Mucosa of gallbladder (tissue), 1 donor: Measurements from ENCODE around the gene MPPED2. TPM values are rescaled to one million over a fixed set of nuclear protein-coding genes. Genes with fewer than 3 reads are reported as not detected.
A peak's percentile ranks its signal among the peaks of the same experiment; 100 is the strongest.

Source experiments
- DNase-seq: peaks from one replicate; pipeline ENCODE4 v3.0.0-alpha.2; 2020; ENCODE audit warnings: low spot score
- total RNA-seq: library from RNA; stranded (reverse); gene quantifications from one replicate; pipeline ENCODE4 v1.2.1, GENCODE V29; 2021
- donor health status: DM: no; HTN: no; CAD: no.

The MPPED2 gene
- total RNA-seq, 1 donor from 2014 or later = 5.6 TPM

DNA sequence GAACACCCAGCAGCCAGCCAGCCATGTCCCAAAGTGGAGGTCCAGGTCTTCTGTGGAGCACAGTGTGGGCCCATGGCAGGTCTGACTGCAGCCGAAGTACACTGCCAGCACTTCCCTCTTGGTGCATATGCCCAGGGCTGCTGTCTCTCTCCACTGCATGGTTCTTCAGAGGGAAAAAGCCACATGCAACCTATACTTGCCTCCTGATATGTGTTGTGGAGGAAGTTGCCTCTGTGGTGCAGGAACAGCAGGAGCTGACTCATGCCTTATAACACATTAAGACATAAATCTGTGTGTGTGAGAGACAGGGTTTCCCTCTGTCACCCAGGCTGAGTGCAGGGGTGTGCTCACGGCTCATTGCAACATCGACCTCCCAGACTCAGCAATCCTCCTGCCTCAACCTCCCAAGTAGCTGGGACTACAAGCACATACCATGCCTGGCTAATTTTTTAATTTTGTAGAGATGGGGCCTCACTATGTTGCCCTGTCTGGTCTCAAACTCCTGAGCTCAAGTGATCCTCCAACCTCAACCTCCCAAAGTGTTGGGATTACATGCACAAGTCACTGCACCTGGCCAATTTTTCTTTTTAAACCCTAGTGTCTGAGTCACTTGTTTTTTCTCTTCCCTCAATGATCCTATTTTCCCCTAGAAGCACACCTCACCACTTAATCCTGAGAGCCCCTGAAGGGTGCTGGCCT is 98.8 kb downstream of the MPPED2 start:
- DNase-seq = peak; percentile 15

DNA sequence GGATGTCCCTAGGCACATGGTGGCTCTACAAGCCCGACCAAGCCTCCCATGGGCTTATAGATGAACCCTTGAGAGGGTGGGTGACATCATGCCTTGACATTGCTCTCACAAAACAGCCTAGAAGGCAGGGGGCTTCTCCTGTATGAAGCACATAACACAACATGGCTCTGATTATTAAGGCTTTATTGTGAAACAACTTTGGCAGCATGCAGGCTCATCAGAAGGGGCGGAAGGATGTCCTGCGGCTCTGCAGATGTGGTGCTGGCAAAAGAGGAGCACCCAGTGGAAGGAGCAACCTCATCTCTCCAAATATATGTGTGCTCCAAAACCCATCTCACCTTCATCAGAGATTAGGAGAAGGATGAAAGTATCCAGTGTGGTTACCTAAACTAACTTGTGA is 100.4 kb downstream of the MPPED2 start:
- no peak for DNase-seq

DNA sequence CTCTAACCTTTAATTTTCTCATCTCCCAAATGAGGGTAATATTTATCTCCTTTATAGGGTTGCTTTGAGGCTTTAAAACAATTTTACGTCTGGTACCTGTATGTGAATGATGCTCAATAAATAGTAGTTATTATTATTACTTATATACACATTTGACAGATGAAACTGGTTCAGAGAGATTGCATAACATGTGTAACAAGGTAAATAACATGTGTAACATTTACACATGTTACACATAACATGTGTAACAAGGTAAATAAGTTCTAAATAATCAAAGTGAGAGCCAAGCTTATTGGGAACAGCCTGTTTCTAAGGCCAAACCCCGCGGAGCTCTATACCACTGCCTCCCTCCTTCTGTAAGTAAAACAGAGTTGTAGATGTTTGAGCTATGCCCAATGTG is 100.9 kb downstream of the MPPED2 start:
- no peak for DNase-seq

DNA sequence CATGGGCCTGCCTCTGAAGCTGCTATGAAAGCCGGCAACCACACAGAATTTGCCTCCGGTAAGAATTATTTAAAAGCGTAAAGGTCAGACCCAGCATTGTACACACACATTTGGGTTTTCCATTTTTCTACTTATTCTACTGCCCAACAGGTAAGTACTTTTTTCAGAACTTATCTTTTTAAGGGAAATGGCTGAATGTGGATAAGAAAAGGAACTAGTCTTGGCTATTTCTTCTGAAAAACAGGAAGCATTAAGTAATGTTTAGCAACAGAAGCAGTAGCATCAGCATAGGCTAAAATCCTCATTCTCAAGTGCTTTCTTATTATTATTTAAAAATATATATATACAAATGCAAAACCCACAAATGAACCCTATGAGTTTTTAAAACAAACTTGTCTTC is 103.1 kb downstream of the MPPED2 start:
- DNase-seq = no peak

DNA sequence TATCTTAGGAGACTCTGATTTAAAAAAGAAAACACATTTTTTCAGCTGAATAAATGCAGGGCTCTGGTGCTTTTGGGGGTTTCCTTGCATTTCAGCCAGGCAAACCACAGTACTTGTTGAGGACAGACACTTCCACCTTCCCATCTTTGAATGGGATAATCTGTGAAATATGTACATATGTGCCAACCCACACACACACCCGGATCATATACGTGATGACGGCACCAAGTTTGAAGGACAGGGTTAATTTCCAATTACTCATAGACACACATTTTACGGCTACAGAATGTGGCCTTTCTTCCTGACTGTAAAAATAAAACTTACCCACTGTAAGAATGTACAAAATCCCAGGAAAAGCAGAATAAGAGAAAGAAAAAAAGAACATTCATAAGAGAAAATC is 104.4 kb downstream of the MPPED2 start:
- DNase-seq = no peak

DNA sequence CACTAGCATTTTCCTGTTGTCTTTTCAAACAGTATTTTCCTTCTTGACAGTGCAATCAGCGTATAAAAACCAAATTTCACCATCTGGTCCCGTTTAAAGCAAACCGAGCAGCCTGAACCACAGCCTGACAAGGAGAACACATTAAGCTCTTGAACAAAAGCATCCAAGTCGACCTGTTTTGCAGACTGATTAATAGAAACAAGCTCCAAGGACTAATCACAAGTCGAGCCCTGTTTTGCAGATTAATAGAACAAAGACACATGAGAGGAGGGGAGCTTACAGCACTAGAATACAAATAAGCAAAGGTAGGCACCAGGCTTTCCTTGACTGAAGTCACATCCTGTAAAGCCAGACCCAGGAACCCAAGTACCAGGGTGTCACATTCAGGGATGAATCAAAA is 104.8 kb downstream of the MPPED2 start:
- no peak for DNase-seq

DNA sequence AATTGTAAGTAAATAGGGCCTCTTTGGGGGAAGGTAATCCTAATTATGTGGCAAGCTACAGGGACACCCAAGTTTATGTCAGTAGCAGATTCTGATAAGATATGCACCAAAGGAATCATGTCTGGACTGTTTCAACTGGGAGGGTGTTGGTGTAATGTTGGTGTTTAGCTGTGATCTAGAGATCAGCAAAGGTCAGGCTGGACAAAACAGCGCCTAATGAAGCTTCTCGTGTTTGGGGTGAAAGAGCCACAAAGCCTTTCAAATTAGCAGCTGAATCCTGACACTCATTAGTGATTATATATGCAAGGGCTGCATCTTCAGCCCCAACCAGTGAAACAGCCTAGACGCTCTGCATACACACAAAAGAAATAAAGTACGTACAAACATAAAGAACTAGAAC is 106.3 kb downstream of the MPPED2 start:
- no peak for DNase-seq

DNA sequence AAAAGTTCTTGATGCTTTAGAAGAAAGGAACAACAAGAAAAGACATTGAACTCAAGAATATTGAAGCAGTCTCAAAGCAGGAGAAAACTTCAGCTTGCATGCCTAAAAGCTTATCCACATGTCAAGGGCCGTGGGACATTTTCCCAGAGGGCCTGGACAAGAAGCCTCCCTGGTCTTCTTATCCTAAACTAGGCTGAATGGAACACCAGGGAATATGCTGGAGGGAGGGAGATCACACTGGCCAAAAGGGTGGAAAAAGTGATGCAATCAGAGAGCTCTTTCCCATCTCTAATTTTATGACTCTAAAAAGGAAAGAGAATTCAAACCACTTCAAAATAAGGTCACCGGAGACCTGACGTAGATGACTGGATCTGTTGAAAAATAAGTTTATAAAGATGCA is 107.2 kb downstream of the MPPED2 start:
- DNase-seq = no peak

DNA sequence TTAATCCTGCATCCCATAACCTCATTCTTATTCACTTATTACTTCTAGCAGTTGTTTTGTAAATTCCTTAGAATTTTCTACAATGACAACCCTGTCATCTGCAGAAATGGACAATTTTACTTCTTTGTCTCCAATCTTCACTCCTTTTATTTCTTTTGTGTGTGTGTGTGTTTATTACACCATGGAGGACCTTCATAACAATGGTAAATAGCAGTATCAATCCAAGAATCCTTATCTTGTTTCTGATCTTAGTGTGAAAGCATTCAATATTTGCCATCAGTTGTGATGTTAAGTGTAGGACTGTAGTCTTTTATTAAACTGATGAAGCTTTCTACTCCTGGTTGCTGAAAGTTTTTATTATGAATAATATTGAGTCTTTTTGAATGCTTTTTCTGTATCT is 109.1 kb downstream of the MPPED2 start:
- DNase-seq = no peak

DNA sequence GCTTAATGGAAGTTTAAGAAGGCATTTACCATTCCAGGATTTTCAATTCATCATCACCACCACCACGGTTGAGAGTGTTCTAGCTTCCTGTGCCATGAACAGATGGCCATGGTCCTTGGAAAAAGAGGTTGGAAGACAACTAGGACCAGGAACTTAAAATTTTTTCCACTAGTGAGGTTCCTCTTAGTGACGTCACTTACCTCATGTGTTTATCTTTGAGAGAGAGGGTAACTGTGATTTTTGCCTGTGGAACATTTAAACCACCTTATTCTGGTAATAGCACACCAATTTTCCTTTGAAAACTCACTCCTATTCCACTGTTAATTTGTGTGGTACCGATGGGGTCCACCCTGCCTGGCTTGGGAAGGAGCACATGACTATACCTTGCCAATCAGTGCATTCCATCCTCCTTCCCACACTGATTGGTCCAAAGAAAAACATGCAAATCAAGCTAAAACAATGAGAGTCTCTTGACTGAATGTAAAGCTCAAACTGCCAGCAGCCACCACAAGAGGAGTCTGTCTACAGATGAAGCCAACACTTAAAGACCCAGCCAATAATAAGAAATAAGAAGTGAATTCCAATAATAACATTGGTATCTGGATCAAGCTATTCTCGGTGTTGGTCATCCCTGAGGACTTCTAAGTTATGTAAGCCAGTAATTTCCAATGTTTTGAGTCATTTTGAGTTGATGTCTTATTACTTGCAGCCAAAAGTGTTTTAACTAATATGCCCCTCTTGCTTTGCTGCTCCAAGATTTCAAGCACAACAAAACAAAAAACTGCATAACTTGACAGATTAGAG is 111.8 kb downstream of the MPPED2 start:
- no peak for DNase-seq

DNA sequence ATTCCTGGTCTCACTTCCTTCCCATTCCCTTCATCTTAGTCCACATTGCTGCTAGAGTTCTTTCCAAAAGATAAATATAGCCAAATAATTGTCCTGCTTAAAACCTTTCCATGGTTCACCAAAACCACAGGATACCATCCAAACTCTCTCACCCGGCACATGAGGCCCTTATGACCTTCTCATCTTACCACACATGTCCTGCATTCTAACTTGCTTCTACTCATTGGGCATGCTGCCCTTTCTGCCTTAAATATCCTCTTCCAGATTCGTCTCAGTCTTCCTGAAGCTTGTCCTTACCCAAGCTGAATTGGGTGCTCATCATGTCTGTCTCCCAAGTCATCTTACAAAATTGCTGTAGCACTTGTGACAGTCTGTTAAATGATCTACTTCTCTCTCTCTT is 114.9 kb downstream of the MPPED2 start:
- no peak for DNase-seq

DNA sequence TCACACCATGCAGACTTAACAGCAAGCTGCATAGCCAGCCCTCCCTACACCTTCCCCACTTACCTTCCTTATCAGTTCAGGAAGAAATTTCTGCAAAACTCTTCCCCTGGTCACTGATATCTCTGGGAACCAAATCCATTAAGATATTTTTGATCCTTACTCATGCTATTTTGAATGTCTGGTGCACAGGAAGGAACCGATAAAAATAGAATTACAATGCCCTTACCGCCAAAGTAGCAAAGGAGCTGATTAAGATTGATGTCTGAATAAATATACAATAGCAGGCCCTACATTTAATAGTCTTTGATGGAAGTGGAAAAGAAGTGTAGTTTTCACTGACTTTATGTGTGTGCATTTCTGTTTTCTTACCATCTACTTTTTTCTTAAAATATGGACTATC is 117.3 kb downstream of the MPPED2 start:
- no peak for DNase-seq

DNA sequence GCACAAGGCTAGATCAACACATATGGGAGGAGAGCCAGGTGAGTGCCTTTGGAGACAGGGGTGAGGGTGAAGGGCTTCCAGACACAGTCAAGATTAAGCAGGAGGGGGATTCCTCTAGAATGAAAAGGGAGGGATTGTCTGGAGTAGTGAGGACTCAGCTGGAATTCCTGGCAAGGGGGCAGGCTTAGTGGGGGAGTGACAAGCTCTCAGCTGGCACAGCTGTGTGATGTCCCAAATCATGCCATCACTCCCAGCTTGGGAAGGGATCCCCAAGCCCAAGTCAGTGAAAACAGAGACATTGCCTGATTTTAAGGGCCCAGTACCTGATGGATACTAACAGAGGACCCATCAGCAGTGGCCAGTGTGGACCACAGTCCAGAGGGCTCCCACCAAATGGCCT is 119.0 kb downstream of the MPPED2 start:
- no peak for DNase-seq

DNA sequence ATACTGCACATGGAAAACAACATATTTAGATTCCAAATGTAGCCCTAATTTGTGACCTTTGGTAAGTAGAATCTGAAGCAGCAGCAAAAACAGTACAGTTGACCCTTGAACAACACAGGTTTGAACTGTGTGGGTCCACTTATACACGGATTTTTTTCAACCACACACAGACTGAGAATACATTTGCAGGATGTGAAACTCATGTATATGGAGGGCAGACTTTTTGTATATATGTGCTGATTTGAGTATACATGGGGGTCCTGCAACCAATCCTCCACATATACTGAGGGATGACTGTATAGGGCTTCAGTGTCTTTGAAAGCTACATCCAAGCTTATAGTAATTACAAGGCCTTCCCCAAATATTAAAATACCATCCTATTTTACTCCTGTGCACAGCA is 120.5 kb downstream of the MPPED2 start:
- no peak for DNase-seq

DNA sequence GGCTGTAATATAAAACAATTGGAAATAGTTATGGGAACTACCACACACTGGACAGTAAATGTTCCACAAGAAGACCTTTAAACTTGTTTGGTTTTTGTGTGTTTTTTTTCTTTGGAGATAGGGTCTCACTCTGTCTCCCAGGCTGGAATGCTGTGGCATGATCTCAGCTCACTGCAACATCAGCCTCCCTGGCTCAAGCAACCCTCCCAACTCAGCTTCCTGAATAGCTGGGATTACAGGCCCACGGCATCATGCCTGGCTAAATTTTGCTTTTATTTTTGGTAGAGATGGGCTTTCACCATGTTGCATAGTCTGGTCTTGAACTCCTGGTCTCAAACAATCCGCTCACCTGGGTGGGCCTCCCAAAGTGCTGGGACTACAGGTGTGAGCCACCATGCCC is 121.0 kb downstream of the MPPED2 start:
- DNase-seq = no peak

DNA sequence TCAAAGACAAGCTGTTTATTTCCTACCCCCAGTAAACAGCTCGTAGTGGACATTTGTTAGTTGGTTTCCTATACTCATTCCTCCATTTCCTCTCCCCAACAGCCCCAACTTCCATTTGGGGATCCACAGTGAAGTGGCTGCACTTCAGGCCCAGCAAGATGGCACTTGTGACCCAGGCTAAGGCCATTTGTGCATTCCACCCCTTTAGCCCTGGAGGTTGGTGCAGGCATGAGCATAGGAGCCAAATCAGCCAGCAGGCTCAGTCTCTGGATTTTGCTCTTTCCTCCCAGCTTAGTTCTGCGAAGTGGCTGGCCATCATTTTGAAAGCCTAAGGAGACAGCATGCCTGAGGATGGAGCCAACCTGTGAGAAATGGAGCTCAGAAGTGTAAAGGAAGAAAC is 122.9 kb downstream of the MPPED2 start:
- DNase-seq = no peak

DNA sequence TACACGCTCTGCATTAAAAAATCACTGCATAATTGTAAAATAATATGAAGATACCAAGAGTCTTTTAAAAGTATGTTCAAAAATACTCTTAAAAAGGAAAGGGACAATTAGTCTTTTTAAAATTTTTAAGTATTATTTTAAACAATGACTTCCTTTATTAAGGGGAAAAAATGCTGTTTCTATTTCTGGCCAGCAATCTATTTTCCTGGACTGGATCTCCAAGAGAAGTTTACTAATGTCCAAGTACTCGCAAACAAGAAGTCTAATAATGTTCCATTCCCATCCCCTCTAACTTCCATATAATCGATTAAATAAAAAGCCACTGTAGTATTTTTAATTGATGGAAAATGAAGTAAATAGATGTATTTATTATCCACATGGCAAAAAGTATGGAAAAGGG is 123.7 kb downstream of the MPPED2 start:
- DNase-seq = no peak

DNA sequence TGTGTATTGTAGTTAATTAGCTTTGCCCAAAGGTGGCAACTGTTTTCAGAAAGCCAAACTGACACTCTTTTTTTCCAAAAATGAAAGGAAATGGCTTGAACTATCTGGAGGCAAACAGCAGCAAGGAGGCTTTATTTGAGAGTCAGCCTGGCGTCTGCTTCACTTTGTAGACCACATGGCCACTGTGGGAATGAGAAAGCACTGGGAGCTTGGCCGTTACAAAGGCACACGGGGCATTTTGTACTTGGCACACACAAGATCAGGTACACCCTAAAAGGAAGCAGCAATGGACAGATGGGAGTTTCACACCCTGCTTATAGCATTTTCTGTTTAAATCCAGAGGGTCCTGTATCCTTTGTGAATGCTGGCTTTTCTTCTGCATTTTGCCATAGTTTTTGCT is 126.3 kb downstream of the MPPED2 start:
- DNase-seq = no peak

DNA sequence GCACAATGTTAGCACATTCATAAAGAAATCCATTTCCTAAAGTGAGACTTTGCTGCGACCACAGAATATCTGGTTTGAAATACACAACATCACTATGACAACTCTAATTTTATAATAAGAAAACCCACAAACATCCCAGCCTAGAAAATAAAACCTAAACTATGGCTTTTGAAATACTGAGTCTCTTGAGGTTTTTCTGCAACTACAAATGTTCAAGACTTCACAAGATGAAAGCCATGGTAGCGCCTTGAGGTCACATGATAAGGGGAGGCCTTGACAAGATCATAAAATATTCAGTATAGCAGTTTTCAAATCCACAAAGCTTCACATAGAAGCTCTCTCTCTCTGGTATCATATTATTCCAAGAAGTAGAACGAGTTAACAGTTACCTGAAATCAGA is 126.8 kb downstream of the MPPED2 start:
- no peak for DNase-seq

DNA sequence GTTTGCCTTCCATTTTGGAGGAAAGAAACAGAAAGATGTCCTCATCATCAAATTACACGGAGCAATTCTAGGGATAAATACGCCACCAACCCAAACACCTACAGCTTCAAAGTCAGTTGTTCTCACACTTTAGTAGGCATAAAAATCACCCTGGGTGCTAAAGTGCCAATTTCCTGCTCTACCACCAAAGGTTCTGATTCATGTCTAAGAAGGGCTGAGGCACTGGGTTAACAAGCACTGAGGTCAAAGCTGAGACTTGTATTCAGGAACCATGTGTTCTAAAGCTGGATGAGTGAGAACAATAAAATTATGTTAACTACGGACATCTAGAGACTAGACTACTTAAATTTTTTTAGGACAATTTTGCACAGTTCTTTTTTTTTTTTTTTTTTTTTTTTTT is 127.6 kb downstream of the MPPED2 start:
- DNase-seq = no peak

DNA sequence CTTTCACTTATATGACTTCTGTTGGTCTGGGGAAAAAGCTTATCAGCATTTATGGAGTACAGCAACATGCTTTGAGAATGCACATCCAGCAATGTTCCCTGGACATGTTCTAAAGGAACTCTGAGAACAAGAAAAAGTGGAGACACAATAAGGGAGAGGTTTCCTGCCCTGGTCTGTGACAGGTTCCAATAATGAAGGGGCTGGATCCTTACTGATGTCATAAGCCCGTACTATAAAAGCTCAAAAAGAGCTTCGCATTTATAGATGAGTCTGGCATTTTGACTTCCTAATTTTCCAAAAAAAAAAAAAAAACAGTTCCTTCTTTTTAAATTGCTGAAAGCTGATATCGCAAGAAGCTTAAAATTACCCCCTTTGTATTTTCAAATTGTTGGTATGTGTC is 129.1 kb downstream of the MPPED2 start:
- no peak for DNase-seq

DNA sequence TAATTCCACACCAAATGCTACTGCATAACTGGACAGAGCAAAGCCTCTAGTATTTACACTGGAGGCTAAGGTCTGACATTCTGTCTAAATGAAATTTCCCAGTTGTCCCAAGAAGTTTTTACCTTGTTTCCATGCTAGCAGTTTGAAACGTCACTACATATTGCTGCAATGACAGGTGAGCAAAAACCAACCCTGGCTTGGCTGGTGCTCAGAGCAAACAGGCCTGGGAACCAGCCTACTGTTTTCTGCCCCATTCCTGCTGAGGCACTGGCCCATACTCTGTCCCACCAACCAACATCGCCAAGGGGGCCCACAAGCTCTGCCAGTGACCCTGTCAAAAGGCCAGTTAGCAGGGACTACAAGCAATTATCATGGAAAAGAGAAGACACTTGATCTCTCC is 131.1 kb downstream of the MPPED2 start:
- DNase-seq = no peak

DNA sequence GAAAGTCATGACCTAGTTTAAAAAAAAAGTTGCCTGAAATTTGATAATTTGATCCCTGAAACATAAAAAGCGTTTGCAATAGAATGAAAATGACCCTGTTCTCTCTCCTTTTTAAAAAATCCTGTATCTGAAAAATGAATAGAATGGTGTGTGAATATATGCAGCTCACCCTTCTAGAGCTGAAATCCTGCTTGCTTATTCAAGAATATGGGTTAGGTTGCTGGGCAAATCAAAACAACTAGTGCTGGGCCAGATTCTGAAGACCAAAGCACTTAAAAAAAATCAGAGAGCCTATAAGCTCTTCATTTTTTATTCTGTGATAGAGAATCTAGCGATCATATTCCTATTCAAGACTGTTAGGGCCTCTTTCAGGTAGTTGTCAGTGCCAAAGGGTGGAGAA is 131.6 kb downstream of the MPPED2 start:
- DNase-seq = no peak

DNA sequence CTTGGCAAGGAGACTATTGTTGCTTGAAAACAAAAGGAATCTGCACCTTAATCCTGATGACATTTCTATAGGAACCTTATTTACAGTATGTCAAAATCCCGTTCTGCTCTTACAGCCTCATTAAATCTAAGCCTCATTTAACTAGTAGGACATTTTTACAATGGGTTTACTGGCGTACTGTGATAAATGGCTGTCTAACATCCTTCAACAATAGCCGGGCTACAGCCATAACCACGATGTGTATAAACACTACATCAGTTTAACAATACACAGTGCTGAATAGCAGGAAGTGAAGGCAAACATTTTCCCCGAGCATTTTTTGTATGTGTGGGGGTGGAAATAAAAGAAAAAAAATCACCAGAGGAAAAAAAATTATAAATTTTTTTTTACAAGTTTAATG is 132.0 kb downstream of the MPPED2 start:
- DNase-seq = no peak
